HG03432 (cell line): Measurements from ENCODE around the gene PIERCE2.
"Not testable (repeated sequence)": the region's sequence is repeated elsewhere in the genome, so short reads cannot be mapped to it uniquely, and the experiment has no call there.

Experiments
- ATAC-seq: cut with Tn5 transposase; IDR thresholded peaks from one replicate; pipeline ENCODE4 v1.9.1; 2021; ENCODE audit warnings: mild to moderate bottlenecking, moderate library complexity; ENCODE audit not compliant: unreplicated experiment

PIERCE2 gene

GRCh38 chr15:55408012-55408928 lies at the start of gene PIERCE2, which contains the start of gene CCPG1:
Gene PIERCE2 (plus strand): TSS chr15:55408495. CDS start chr15:55408769, 274 bp downstream.
Gene CCPG1 (minus strand): TSS chr15:55408359. CDS start chr15:55389424, 18,935 bp downstream.
- ATAC-seq: peak; percentile 96

GRCh38 chr15:55360256-55360655 lies 48.0 kb upstream of the PIERCE2 start:
- ATAC-seq: no peak

GRCh38 chr15:55361048-55361447 lies 47.2 kb upstream of the PIERCE2 start:
- no peak for ATAC-seq

- ATAC-seq: no peak
Observed at GRCh38 chr15:55362641-55363040, 45.7 kb upstream of the PIERCE2 start.

- no peak for ATAC-seq
Observed at GRCh38 chr15:55366981-55367380, 41.3 kb upstream of the PIERCE2 start.

- peak; percentile 72 for ATAC-seq
Observed at GRCh38 chr15:55372701-55373440, 35.4 kb upstream of the PIERCE2 start.

GRCh38 chr15:55379095-55379494 lies 29.2 kb upstream of the PIERCE2 start:
- ATAC-seq: no peak

GRCh38 chr15:55381595-55381994 lies 26.7 kb upstream of the PIERCE2 start:
- no peak for ATAC-seq

- ATAC-seq: no peak
Observed at GRCh38 chr15:55383687-55384086, 24.6 kb upstream of the PIERCE2 start.

- ATAC-seq: no peak
Observed at GRCh38 chr15:55387027-55387426, 21.3 kb upstream of the PIERCE2 start.

GRCh38 chr15:55389264-55389607 lies 19.1 kb upstream of the PIERCE2 start:
- no peak for ATAC-seq

GRCh38 chr15:55394694-55395093 lies 13.6 kb upstream of the PIERCE2 start:
- ATAC-seq: no peak

- ATAC-seq: no peak
Observed at GRCh38 chr15:55398243-55398642, 10.1 kb upstream of the PIERCE2 start.

GRCh38 chr15:55400050-55400449 lies 8.2 kb upstream of the PIERCE2 start:
- not testable (repeated sequence) for ATAC-seq

- no peak for ATAC-seq
Observed at GRCh38 chr15:55401786-55402246, 6.5 kb upstream of the PIERCE2 start.

- ATAC-seq: peak; percentile 45
Observed at GRCh38 chr15:55402707-55403106, 5.6 kb upstream of the PIERCE2 start.

- ATAC-seq: no peak
Observed at GRCh38 chr15:55403531-55403930, 4.8 kb upstream of the PIERCE2 start.

GRCh38 chr15:55407498-55408011 lies 740 bp upstream of the PIERCE2 start:
- no peak for ATAC-seq

GRCh38 chr15:55408976-55409375 lies 681 bp downstream of the PIERCE2 start:
- not testable (repeated sequence) for ATAC-seq

GRCh38 chr15:55417678-55418077 lies 9.4 kb downstream of the PIERCE2 start:
- not testable (repeated sequence) for ATAC-seq

- ATAC-seq: no peak
Observed at GRCh38 chr15:55420171-55420866, 12.0 kb downstream of the PIERCE2 start.
